Activated B cell treated with CpG ODN at 0.5 μM for 24 hours (primary cell): Measurements from ENCODE around the gene DAB2. TPM values are rescaled to one million over a fixed set of nuclear protein-coding genes. Genes with fewer than 3 reads are reported as not detected.

Experiments
- ATAC-seq: fragments of 200-7000 bp; cut with Tn5 transposase; one replicate; pipeline ENCODE4 v1.10.0; 2021; ENCODE audit warnings: low read depth, mild to moderate bottlenecking, moderate library complexity
- CTCF ChIA-PET: fragments of 350-600 bp; sonication (Branson Sonifier 250); formaldehyde crosslinking; loops from one replicate; lab custom pipeline; 2021; ENCODE audit warnings: antibody characterized with exemption; lab: Charles Lee
- POLR2A ChIA-PET: fragments of 350-600 bp; sonication (Branson Sonifier 250); formaldehyde crosslinking; loops from one replicate; lab custom pipeline; 2021; ENCODE audit warnings: antibody characterized with exemption; lab: Charles Lee
- DNase-seq: peaks from one replicate; pipeline ENCODE4 v3.0.0; 2022
- H3K27ac Mint-ChIP-seq: one replicate; pipeline ENCODE4 v1.8.0; 2020; ENCODE audit warnings: mixed read lengths
- H3K27me3 Mint-ChIP-seq: one replicate; pipeline ENCODE4 v1.8.0; 2021; ENCODE audit warnings: mixed read lengths
- H3K36me3 Mint-ChIP-seq: one replicate; pipeline ENCODE4 v1.8.0; 2021; ENCODE audit warnings: low read depth, mixed read lengths
- H3K4me1 Mint-ChIP-seq: one replicate; pipeline ENCODE4 v1.8.0; 2021; ENCODE audit warnings: mixed read lengths
- H3K4me3 Mint-ChIP-seq: one replicate; pipeline ENCODE4 v1.8.0; 2020; ENCODE audit warnings: mild to moderate bottlenecking, mixed read lengths
- H3K9me3 Mint-ChIP-seq: one replicate; pipeline ENCODE4 v1.8.0; 2020; ENCODE audit warnings: mixed read lengths
- CTCF ChIP-seq: fragments of 200-600 bp; IDR thresholded peaks from one replicate; pipeline ENCODE4 v1.8.0; 2022; ENCODE audit warnings: antibody characterized with exemption, mild to moderate bottlenecking
- intact Hi-C: fragments of 100-400 bp; cut with micrococcal nuclease; formaldehyde crosslinking; loops from one replicate; pipeline ENCODE4 v1.15.1; 2024
- total RNA-seq: library from RNA; stranded (reverse); gene quantifications from 2 replicates; pipeline ENCODE4 v1.2.3, GENCODE V29; 2022

Gene DAB2
- total RNA-seq, 1 donor from 2014 or later, result not detected

DNA sequence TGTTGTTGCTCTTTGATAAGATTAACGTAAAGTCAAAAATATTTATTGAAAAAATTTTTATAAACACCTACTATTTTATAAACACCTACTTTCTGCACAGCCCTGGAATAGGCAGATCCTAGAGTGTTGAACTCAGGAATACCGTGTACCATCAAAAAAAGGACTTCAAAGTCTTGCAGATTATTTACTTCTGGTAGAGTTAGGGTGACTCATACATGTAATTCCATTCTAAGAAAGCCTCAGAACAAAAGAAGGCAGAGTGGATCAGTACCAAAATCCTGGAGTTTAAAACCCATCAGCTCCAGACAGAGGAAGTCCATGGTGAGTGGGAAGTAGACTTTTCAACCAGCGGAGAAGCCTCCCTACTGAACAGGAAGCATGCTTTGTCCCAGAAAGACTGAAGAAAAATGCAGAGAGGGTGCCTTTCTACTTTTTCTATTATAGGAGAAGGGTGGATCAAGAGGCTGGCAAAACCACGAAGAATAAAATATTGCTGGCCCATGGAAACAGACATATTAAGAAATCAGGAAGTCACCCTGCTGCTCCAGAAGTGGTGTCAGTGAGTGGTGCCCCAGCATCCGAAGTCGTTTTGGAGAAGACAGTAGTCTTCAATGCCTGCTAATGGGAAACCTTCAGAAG is 45.1 kb upstream of the DAB2 start:
- no peak overlapping the region for H3K27ac Mint-ChIP-seq
- POLR2A ChIA-PET, result no interaction called here
- H3K9me3 Mint-ChIP-seq, result no peaks in the 10 kb centered on the region
- CTCF ChIA-PET, result no interaction called here
- no peaks in the 10 kb centered on the region for H3K36me3 Mint-ChIP-seq
- H3K4me1 Mint-ChIP-seq, result peaks cover 9% of the 10 kb centered on the region
- H3K27me3 Mint-ChIP-seq, result peaks cover 9% of the 10 kb centered on the region
- DNase-seq, result no peak
- TF ChIP-seq CTCF, result no peak
- no peak for ATAC-seq
- intact Hi-C loops, result no loop called here
- no peak overlapping the region for H3K4me3 Mint-ChIP-seq

DNA sequence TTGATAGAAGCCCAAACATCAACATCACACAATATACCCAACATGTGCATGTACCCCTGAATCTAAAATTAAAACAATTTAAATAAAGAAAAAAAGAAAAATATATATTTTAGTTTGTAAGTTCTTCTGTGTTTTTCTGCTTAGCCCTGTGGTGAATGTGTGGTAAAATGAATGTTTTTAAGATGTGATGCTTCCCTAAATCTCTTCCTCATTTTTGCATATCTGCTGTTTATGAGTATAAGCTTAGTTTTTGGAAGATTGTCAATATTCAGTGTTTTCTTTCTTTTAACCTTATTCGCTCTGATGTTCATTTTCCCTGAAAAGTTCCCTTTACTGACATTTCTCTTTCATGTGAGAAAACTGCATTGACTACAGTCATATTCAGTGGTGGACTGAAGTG is 44.4 kb upstream of the DAB2 start:
- POLR2A ChIA-PET, result no interaction called here
- Mint-ChIP-seq H3K27me3 (peaks cover 12% of the 10 kb centered on the region), H3K27ac (no peak overlapping the region), H3K9me3 (no peaks in the 10 kb centered on the region), H3K36me3 (no peaks in the 10 kb centered on the region), H3K4me1 (peaks cover 9% of the 10 kb centered on the region), H3K4me3 (no peak overlapping the region)
- intact Hi-C loops, result no loop called here
- CTCF ChIA-PET, result no interaction called here
- DNase-seq (no peak), ATAC-seq (no peak)
- TF ChIP-seq CTCF, result no peak

- Mint-ChIP-seq H3K27ac (no peak overlapping the region), H3K9me3 (no peaks in the 10 kb centered on the region), H3K27me3 (peaks cover 14% of the 10 kb centered on the region), H3K4me3 (no peak overlapping the region), H3K4me1 (peaks cover 13% of the 10 kb centered on the region), H3K36me3 (no peaks in the 10 kb centered on the region)
- no peak for DNase-seq
- ChIA-PET CTCF (no interaction called here), POLR2A (no interaction called here)
- TF ChIP-seq CTCF, result no peak
- intact Hi-C loops, result no loop called here
- ATAC-seq, result no peak
These were observed 42.1 kb upstream of the DAB2 start for GRCh38 chr5:39466846-39467245.

- no peak for DNase-seq
- POLR2A ChIA-PET, result no interaction called here
- TF ChIP-seq CTCF, result no peak
These were observed 41.1 kb upstream of the DAB2 start for GRCh38 chr5:39465843-39466242.

DNA sequence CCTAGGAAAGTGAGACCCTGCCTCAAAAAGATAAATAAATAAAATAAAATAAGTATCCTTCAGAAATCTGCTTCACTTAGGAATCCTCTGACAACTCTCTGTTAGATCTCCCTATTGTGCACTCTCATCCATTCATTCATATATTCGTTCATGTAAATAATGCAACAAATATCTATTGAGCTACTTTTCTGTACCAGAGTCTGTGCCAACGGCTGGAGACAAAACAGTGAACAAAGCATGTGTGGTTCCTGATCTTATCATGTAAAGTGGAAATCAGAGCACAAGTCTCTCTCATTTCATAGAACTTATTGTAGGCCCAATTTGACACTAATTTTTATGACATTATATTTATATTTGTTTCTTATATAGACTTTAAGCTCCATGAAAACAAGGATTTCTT is 40.3 kb upstream of the DAB2 start:
- intact Hi-C loops, result no loop called here

More at GRCh38 chr5:39465843-39466242, 41.1 kb upstream of the DAB2 start:
- Mint-ChIP-seq H3K27ac (no peak overlapping the region), H3K27me3 (peaks cover 14% of the 10 kb centered on the region), H3K4me1 (peaks cover 21% of the 10 kb centered on the region), H3K36me3 (no peaks in the 10 kb centered on the region), H3K4me3 (no peak overlapping the region), H3K9me3 (no peaks in the 10 kb centered on the region)
- CTCF ChIA-PET, result interaction anchor here (1.0 kb wide), 1 partner anchor 81 kb away, joined by 3 read pairs; no protein-coding TSS in a partner anchor
- ATAC-seq, result no peak
- intact Hi-C loops, result no loop called here

More for the DNA sequence above, 40.3 kb upstream of the DAB2 start:
- Mint-ChIP-seq H3K4me3 (no peak overlapping the region), H3K4me1 (peaks cover 27% of the 10 kb centered on the region), H3K9me3 (no peaks in the 10 kb centered on the region), H3K27ac (no peak overlapping the region), H3K36me3 (no peaks in the 10 kb centered on the region), H3K27me3 (peaks cover 10% of the 10 kb centered on the region)
- POLR2A ChIA-PET, result no interaction called here
- CTCF ChIA-PET, result interaction anchor here (1.0 kb wide), 1 partner anchor 82 kb away, joined by 3 read pairs; no protein-coding TSS in a partner anchor
- no peak for TF ChIP-seq CTCF
- no peak for ATAC-seq
- no peak for DNase-seq
